ENCODE results near the gene PFKFB4.

The PFKFB4 gene

GRCh38 chr3:48556796-48557626, at the start of gene PFKFB4:
Gene PFKFB4 (minus strand): TSS chr3:48556803. CDS start chr3:48556777, 26 bp downstream.
- TF ChIP-seq CTCF (IDR thresholded peaks at IDR 0.05; ENCODE audit: low read depth, low read length, missing control alignments): no peak
- DNase-seq (ENCODE audit: extremely low read depth, low read depth): peak; percentile 98
- H3K4me3 ChIP-seq (replicated peaks; ENCODE audit: low read depth, low read length): peak within 1 kb of the TSS; percentile 47

GRCh38 chr3:48601622-48601994, 45.0 kb upstream of the PFKFB4 start:
- H3K4me3 ChIP-seq (replicated peaks; ENCODE audit: low read depth, low read length): no peak overlapping the region
- no peak for TF ChIP-seq CTCF (IDR thresholded peaks at IDR 0.05; ENCODE audit: low read depth, low read length, missing control alignments)
- DNase-seq (ENCODE audit: extremely low read depth, low read depth): no peak

GRCh38 chr3:48600711-48601621, 44.4 kb upstream of the PFKFB4 start:
- no peak for DNase-seq (ENCODE audit: extremely low read depth, low read depth)
- TF ChIP-seq CTCF (IDR thresholded peaks at IDR 0.05; ENCODE audit: low read depth, low read length, missing control alignments): no peak
- H3K4me3 ChIP-seq (replicated peaks; ENCODE audit: low read depth, low read length): no peak overlapping the region

- peak overlapping the region; percentile 27 for H3K4me3 ChIP-seq (replicated peaks; ENCODE audit: low read depth, low read length)
- no peak for DNase-seq (ENCODE audit: extremely low read depth, low read depth)
- TF ChIP-seq CTCF (IDR thresholded peaks at IDR 0.05; ENCODE audit: low read depth, low read length, missing control alignments): no peak
Measured at GRCh38 chr3:48599509-48600285, 43.1 kb upstream of the PFKFB4 start.

GRCh38 chr3:48599077-48599501, 42.5 kb upstream of the PFKFB4 start:
- H3K4me3 ChIP-seq (replicated peaks; ENCODE audit: low read depth, low read length): peak overlapping the region; percentile 27
- DNase-seq (ENCODE audit: extremely low read depth, low read depth): no peak
- TF ChIP-seq CTCF (IDR thresholded peaks at IDR 0.05; ENCODE audit: low read depth, low read length, missing control alignments): no peak

GRCh38 chr3:48598323-48599076, 41.9 kb upstream of the PFKFB4 start:
- peak; percentile 97 for DNase-seq (ENCODE audit: extremely low read depth, low read depth)
- peak overlapping the region; percentile 27 for H3K4me3 ChIP-seq (replicated peaks; ENCODE audit: low read depth, low read length)
- no peak for TF ChIP-seq CTCF (IDR thresholded peaks at IDR 0.05; ENCODE audit: low read depth, low read length, missing control alignments)

Data from HFF-Myc (cell line).